OCI-LY7 (cell line): Measurements from ENCODE around the gene FANCG.

ENCODE experiments used
- EZH2phosphoT487 ChIP-seq: fragments of 200-600 bp; sonication (generic); IDR thresholded peaks from 2 replicates; pipeline ENCODE4 v1.6.1; 2018; ENCODE audit warnings: low read depth, borderline replicate concordance, mild to moderate bottlenecking, mixed run types, antibody characterized with exemption, low read length, moderate library complexity, mixed read lengths
- TF ChIP-seq, protein P1 (sequence below): fragments of 200-600 bp; sonication (generic); conservative IDR thresholded peaks from 2 replicates; pipeline ENCODE4 v1.5.1; 2014; ENCODE audit warnings: mild to moderate bottlenecking, antibody characterized with exemption, low read length, moderate library complexity, mixed read lengths

DNA sequence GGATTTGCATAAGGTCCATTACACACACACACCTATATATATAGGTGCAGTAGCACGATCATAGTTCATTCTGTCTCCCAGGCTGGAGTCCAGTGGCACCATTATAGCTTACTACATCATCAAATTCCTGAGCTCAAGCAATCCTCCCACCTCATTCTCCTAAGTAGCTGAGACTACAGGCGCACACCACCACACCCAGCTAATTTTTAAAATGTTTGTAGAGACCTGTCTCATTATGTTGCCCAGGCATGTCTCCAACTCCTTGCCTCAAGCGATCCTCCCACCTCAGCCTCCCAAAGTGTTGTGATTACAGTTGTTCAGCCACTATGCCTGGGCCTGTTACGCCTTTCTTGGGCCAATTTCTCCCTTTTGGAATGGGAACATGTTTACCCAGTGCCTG lies 50.5 kb downstream of the FANCG start:
- TF ChIP-seq, protein P1, sequence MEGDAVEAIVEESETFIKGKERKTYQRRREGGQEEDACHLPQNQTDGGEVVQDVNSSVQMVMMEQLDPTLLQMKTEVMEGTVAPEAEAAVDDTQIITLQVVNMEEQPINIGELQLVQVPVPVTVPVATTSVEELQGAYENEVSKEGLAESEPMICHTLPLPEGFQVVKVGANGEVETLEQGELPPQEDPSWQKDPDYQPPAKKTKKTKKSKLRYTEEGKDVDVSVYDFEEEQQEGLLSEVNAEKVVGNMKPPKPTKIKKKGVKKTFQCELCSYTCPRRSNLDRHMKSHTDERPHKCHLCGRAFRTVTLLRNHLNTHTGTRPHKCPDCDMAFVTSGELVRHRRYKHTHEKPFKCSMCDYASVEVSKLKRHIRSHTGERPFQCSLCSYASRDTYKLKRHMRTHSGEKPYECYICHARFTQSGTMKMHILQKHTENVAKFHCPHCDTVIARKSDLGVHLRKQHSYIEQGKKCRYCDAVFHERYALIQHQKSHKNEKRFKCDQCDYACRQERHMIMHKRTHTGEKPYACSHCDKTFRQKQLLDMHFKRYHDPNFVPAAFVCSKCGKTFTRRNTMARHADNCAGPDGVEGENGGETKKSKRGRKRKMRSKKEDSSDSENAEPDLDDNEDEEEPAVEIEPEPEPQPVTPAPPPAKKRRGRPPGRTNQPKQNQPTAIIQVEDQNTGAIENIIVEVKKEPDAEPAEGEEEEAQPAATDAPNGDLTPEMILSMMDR = no peak
- TF ChIP-seq EZH2phosphoT487 = no peak
